Neural progenitor cell (in vitro differentiated cells): ENCODE results near the gene PLXNB2.

Experiments
- CTCF ChIP-seq: fragments of 200-600 bp; sonication (generic); IDR thresholded peaks from 2 replicates; pipeline ENCODE4 v1.5.1; 2017; ENCODE audit warnings: antibody characterized with exemption, mild to moderate bottlenecking
- EZH2phosphoT487 ChIP-seq: fragments of 200-600 bp; sonication (generic); IDR thresholded peaks from 2 replicates; pipeline ENCODE4 v1.6.1; 2017; ENCODE audit warnings: antibody characterized with exemption

GRCh38 chr22:50314455-50315288 is 7.2 kb upstream of the PLXNB2 start:
- no peak for TF ChIP-seq EZH2phosphoT487
- no peak for TF ChIP-seq CTCF
